ENCODE results near the gene PLCB3. TPM values are rescaled to one million over a fixed set of nuclear protein-coding genes. Genes with fewer than 3 reads are reported as not detected.
A peak's percentile ranks its signal among the peaks of the same experiment; 100 is the strongest.
"Not testable (repeated sequence)": the region's sequence is repeated elsewhere in the genome, so short reads cannot be mapped to it uniquely, and the experiment has no call there.

Gene PLCB3
- total and polyA plus RNA-seq, 8 donors, result 5.7 to 13.1 (median 6.9) TPM

DNA sequence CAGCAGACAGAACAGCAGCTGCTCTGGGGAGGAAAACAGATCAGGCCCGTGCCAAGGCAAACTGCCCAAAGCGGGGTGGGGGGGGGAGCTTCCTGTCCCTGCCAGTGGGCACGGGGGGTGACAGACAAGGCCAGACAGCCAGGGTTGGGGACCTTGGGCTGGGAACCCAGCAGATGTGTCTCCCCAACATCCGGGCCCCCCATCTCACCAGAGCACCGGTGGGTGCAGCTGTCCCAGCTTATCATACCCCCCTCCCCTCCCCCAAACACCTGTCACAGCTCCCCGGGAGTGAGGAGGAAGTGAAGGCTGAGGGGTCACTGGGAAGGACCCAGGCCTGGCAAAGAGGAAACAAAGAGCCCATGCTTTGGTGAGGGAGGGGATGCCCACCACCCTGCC, 5.9 kb upstream of the PLCB3 start:
- WGBS, 2 donors, result 3 to 5% methylated on average over 6 of the region's 6 CpGs
- FAIRE-seq, result no peak
- Histone ChIP-seq H3K27ac (peak overlapping the region; percentile 76 to 89 (median 83)), H3K4me1 (peaks cover 1 to 24% (median 13%) of the 10 kb centered on the region in 3 donors), H3K4me3 (peak overlapping the region; percentile 35 to 75 (median 62)), H3K27me3 (no peaks in the 10 kb centered on the region), H3K9me3 (no peaks in the 10 kb centered on the region), H3K36me3 (no peaks in the 10 kb centered on the region)
- peak in 3 of 4 donors; percentile 1 to 13 (median 3) for ATAC-seq
- intact Hi-C loops (cut with DNase I), result no loop called here
- TF ChIP-seq, protein P1, sequence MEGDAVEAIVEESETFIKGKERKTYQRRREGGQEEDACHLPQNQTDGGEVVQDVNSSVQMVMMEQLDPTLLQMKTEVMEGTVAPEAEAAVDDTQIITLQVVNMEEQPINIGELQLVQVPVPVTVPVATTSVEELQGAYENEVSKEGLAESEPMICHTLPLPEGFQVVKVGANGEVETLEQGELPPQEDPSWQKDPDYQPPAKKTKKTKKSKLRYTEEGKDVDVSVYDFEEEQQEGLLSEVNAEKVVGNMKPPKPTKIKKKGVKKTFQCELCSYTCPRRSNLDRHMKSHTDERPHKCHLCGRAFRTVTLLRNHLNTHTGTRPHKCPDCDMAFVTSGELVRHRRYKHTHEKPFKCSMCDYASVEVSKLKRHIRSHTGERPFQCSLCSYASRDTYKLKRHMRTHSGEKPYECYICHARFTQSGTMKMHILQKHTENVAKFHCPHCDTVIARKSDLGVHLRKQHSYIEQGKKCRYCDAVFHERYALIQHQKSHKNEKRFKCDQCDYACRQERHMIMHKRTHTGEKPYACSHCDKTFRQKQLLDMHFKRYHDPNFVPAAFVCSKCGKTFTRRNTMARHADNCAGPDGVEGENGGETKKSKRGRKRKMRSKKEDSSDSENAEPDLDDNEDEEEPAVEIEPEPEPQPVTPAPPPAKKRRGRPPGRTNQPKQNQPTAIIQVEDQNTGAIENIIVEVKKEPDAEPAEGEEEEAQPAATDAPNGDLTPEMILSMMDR (IDR thresholded peaks at IDR 0.05), result no peak
- peak; percentile 81 to 92 (median 89) for DNase-seq

DNA sequence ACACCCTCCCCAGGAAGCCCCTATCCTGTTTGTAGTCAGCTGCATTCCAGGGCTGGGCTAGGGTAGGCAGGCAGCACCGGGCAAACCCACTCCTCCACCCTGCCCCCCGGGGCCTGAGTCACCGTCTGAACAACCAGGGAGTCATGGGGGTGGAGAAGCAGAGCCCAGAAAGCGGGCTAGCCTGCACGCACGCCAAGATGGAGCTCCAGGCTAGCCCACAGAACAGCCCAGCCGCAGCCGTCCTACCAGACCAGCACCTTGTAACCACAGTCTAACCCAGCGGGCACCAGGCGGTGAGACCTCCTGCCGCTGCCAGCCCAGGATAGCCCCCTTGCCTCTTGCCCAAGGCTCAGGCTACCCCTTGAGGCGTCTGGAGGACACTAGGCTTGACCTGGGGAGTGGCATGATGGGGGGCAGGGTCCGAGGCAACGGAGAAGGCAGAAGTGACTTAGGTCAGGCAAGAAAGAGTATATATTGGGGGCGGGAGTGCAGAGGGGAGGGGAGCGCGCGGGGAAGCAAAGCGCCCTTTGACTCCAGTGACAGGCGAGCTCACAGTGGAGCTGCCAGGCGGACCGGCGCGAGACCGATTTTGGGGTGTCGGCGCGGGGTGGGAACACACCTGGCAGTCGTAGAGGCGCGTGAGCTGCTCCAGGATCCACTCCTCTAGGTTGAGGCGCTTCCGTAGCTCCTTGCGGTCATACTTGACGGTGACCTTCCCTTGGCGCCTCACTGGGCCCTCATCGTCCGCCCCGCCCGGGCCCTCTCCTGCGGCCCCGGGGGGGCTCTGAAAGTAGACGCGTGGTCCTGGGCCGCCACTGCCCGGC, 5.3 kb upstream of the PLCB3 start:
- DNase-seq (peak; percentile 84 to 92 (median 88)), FAIRE-seq (no peak), ATAC-seq (peak; percentile 8 to 22 (median 17))
- Histone ChIP-seq H3K4me1 (peaks cover 0 to 24% (median 17%) of the 10 kb centered on the region in 3 donors), H3K9me3 (no peaks in the 10 kb centered on the region), H3K4me3 (peak overlapping the region; percentile 35 to 75 (median 62)), H3K36me3 (no peaks in the 10 kb centered on the region), H3K27ac (peak overlapping the region; percentile 76 to 89 (median 83)), H3K27me3 (no peaks in the 10 kb centered on the region)
- 1% methylated on average over 31 to 46 of the region's 46 CpGs for WGBS, 2 donors
- intact Hi-C loops (cut with DNase I), result no loop called here
- TF ChIP-seq, protein P1 (IDR thresholded peaks at IDR 0.05), result no peak

DNA sequence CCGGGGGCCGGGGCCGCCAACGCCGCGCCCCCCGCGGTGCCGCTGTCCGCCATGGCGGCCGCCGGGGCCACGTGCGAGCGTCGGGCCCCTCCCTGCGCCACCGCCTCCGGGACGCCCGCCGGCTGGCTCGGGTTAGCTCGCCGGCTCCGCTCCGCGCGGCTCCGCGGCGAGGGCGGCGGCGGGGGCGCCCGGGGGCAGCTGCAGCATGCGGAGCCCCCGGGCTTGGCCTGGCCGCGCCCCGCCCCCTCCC, 4.8 kb upstream of the PLCB3 start:
- DNase-seq; intact Hi-C loops (cut with DNase I); H3K27me3 ChIP-seq; H3K9me3 ChIP-seq; H3K36me3 ChIP-seq; FAIRE-seq: not testable (repeated sequence)
- H3K27ac ChIP-seq, result peak overlapping the region; percentile 76 to 89 (median 83)
- H3K4me1 ChIP-seq, result peaks cover 0 to 24% (median 17%) of the 10 kb centered on the region in 3 donors
- 0% methylated on average over 16 to 43 of the region's 43 CpGs for WGBS, 2 donors
- ATAC-seq, result peak in 1 of 4 donors; percentile 0
- peak overlapping the region in 3 of 4 donors; percentile 35 to 70 (median 54) for H3K4me3 ChIP-seq

DNA sequence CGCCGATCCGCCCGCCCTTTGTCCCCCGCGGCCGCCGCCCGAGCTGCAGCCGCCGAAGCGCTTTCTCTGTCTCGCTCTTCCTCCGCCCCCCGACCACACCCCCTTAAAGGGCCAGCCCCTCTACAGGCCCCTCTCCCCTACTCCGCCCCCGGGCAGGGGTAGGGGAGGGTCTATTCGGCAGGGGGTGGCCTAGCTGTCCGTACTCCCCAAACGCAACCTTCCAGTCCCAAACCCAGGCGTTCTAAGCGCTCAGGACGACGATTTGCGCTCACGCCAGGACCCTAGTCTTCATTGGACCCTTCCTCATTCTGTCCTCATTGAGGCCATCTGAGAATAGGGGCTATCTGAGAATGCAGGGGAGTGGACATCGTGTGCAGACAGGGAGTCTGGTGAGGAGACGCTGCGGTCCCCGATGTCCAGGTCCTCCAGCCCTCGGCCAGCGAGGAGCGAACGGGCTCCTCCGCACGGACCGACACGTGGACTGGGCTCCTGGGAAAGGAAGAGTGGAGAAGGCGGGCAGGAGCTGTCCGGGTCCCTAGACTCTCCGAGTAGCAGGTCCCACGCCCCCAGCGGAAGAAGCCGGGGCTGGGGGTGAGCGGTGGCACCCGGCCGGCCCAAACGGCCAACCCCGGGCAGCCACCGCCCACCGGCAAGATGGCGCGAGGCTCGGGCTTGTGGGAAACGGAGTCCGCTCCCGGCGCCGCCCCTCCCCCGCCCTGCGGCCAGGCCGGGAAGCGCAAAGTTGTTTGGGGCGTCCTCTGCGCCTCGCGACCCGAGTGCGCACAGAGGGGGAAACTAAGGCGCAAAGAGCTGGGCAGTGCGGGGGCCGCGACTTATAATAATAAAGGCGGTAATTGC, 4.2 kb upstream of the PLCB3 start, which contains the start of gene PPP1R14B:
Gene PPP1R14B (minus strand): TSS at position 73 of the 858 bp plus-strand sequence. CDS start 270 bp downstream, outside the sequence.
- Histone ChIP-seq H3K4me1 (peaks cover 0 to 24% (median 17%) of the 10 kb centered on the region in 3 donors), H3K9me3 (no peaks in the 10 kb centered on the region), H3K27ac (peak within 1 kb of the TSS; percentile 76 to 89 (median 83)), H3K27me3 (no peaks in the 10 kb centered on the region), H3K4me3 (peak within 1 kb of the TSS; percentile 35 to 75 (median 62)), H3K36me3 (no peaks in the 10 kb centered on the region)
- peak; percentile 84 to 95 (median 90) for DNase-seq
- TF ChIP-seq, protein P1 (IDR thresholded peaks at IDR 0.05), result peak in 1 of 4 donors; percentile 5
- ATAC-seq, result peak; percentile 55 to 74 (median 68)
- intact Hi-C loops (cut with DNase I), result no loop called here
- 0% methylated on average over 56 to 73 of the region's 74 CpGs for WGBS, 2 donors
- no peak for FAIRE-seq
